GM21576 (cell line): ENCODE data around the gene KDM4D.
"Not testable (repeated sequence)": the region's sequence is repeated elsewhere in the genome, so short reads cannot be mapped to it uniquely, and the experiment has no call there.

Experiments
- ATAC-seq: cut with Tn5 transposase; IDR thresholded peaks from one replicate; pipeline ENCODE4 v1.9.1; 2021; ENCODE audit warnings: mild to moderate bottlenecking, moderate library complexity; ENCODE audit not compliant: unreplicated experiment

Gene KDM4D

GRCh38 chr11:94973099-94973968, at the start of gene KDM4D, which contains the start of gene CWC15:
TSS of gene KDM4D (plus strand) at chr11:94973709. CDS start at chr11:94997373, 23,664 bp downstream.
TSS of gene CWC15 (minus strand) at chr11:94973556. CDS start at chr11:94972185, 1,371 bp downstream.
- ATAC-seq: peak; percentile 100

- no peak for ATAC-seq
Observed at GRCh38 chr11:94924171-94924572, 49.3 kb upstream of the KDM4D start.

GRCh38 chr11:94924612-94925011, 48.9 kb upstream of the KDM4D start:
- no peak for ATAC-seq

GRCh38 chr11:94925422-94926270, 47.9 kb upstream of the KDM4D start:
- no peak for ATAC-seq

- ATAC-seq: no peak
Observed at GRCh38 chr11:94926271-94926625, 47.3 kb upstream of the KDM4D start.

DNA sequence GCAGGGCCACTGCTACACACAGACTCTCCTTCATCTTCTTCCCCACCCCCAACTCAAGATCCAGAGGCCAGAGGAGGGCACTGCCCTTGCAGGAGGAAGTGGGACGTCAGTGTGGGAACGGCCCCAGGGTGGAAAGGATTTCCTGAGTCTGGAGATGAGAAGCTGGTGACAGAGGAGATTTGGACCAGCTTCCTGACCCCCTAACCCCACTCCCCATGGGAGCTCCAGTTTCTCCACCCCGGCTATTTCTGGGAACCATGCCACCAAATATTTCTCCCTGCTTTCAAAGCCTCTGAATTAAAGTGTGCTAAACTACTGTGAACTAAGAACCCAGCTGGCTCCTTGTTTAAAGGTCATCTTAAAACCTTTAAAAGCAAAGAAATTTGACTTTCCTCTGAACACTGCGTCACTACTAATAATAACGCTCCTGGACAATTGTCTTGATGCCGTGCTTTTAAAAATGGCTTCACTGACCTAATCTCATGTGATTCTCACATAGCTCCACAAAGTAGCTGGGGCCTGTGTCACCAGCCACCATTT, 46.7 kb upstream of the KDM4D start:
- no peak for ATAC-seq

- no peak for ATAC-seq
Observed at GRCh38 chr11:94928117-94928990, 45.2 kb upstream of the KDM4D start.

DNA sequence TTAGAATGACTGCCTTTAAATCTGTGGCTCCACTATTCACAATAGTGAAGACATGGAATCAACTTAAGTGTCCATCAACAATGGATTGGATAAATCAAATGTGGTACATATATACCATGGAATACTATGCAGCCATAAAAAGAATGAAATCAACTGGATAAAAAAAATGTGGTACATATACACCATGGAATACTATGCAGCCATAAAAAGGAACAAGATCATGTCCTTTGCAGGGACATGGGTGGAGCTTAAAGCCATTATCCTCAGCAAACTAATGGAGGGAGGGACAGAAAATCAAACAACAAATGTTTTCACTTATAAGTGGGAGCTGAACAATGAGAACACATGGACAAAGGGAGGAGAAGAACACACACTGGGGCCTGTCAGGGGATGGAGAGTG, 41.4 kb upstream of the KDM4D start:
- not testable (repeated sequence) for ATAC-seq

DNA sequence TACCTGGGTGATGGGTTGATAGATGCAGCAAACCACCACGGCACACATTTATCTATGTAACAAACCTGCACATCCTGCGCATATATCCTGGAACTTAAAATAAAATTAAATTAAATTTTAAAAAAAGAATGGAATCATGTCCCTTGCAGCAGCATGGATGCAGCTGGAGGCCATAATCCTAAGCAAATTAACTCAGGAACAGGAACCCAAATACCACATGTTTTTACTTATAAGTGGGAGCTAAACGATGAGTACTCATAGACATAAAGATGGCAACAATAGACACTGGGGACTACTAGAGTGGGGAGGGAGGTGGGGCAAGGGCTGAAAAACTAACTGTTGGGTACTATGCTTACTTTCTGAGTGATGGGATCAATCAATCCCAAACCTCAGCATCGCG, 41.0 kb upstream of the KDM4D start:
- no peak for ATAC-seq

- ATAC-seq: no peak
Observed at GRCh38 chr11:94933223-94934130, 40.0 kb upstream of the KDM4D start.

- ATAC-seq: no peak
Observed at GRCh38 chr11:94934362-94934761, 39.1 kb upstream of the KDM4D start.

DNA sequence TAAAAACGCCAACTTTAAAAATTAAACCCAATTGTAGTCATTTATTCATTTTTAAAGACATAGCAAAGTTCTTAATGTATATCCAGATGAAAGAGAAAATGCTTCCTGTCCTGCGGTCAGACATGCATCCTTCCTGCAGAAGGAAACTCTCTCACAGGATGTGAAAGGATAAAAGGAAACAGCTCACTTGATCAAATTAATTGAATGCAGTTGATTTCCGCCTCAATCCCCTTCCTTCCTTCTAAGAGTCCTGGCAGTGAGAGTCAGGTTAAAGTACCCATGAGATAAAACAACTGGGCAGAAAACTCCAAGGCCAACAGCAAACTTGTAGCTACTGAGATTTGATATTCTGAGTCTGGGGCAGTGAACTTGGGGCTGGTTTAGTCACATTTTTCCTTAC, 38.7 kb upstream of the KDM4D start:
- no peak for ATAC-seq

DNA sequence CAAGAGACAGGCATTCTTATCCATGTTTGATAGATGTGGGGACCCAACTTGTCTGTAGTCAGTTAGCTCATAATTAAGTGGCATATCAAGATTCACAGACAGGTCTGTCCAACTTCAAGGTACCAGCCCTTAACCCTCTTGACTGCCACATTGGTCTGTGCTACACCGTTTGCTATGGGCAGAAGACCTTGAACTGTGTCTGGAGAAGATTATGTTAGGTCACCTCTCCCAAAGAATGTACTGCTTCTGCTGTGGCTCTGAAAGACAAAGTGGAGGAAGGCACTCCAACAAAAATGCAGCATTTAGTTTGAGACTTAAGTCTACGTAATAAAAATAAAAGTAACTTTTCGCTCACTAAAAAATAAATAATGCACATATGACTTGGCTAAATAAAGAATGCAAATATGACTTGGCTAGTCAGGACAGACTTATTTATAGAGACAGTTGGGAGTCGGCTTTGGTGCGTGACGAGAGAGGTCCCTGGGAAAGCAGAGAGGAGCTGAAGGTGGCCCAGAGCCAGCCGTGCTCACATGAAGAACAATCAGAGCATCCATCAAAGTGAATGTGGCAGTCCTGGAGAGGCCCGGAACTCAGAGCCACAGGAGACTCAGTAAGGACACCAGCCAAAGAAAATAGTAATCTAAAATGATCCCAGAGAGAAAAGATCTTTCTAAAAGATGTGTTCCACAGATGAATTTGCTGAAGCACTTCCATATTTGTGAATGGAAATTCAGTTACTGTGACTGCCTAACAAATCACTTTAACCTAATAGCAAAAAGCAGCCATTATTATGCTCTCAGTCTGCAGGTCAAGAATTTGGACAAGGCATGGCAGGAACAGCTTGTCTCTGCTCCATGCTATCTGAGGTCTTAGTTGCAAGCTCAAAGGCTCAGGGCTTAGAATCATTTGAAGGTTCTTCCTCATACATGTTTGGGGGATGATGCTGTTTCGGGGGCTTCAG, 35.1 kb upstream of the KDM4D start:
- no peak for ATAC-seq

- no peak for ATAC-seq
Observed at GRCh38 chr11:94939346-94939745, 34.2 kb upstream of the KDM4D start.

- ATAC-seq: no peak
Observed at GRCh38 chr11:94941131-94941530, 32.4 kb upstream of the KDM4D start.

GRCh38 chr11:94946812-94947211, 26.7 kb upstream of the KDM4D start:
- peak; percentile 60 for ATAC-seq

DNA sequence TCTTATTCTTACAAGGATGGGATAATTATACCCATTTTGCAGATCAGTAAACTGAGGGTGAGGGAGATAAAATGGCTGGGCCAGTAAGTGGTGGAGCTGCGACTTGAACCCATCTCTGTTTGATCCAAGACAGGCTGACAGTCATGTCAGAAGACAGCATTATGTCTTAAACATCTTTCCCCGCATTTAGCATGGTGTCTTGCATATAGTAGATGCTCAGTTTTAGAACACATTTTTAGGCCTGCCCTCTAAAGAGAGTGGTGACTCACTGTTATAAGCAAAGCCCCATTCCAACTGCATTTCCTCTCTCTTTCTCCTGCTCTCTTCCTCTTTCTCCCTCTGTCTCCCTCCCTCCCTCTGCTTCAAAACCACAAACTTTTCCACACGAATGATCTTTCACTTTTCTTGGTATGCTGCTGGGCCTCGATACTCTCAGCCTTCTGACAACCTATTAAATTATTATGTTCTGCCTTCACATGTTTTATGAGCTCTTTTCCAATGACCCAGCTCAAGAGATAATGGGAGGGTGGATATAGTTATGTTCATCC, 25.4 kb upstream of the KDM4D start:
- no peak for ATAC-seq

DNA sequence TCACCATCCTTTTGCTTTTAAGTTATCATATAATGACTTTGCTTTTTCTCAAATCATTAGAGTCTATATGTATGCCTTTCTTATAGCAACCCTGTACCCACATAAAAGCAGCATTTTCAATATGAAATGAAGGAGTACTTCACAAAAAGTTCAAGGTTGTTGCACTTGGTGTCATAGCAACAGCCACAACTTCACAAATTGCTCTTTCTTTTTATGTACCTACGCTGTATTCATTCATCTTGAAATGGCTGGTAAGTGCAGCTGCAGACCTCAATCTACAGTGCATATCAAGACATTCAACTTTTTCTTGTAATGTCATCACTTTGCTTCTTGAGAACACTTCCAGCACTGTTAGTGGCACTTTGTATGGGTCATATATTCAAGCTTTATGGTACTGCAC, 18.8 kb upstream of the KDM4D start:
- ATAC-seq: no peak
